ENCODE results near the gene OVOL3. TPM values are rescaled to one million over a fixed set of nuclear protein-coding genes. Genes with fewer than 3 reads are reported as not detected.

OVOL3 gene
- total and polyA plus RNA-seq, 9 donors, result not detected

- H3K9me3 ChIP-seq, result no peaks in the 10 kb centered on the region
- intact Hi-C loops (cut with DNase I), result loop anchor here in 2 of 4 donors (2.0 kb wide), 2 partner anchors 59 to 117 kb away; partner anchors contain the start of genes THAP8 (in 1 of the 2) and WDR62 (in 1 of the 2)
- TF ChIP-seq CTCF (IDR thresholded peaks at IDR 0.05) (no peak), POLR2A (IDR thresholded peaks at IDR 0.05) (no peak), EP300 (IDR thresholded peaks at IDR 0.05) (no peak)
- H3K27me3 ChIP-seq, result no peaks in the 10 kb centered on the region
- 3 to 4% (median 4%) methylated on average over 48 of the region's 48 CpGs for WGBS, 3 donors
- peak; percentile 50 to 69 (median 54) for DNase-seq
- no peaks in the 10 kb centered on the region for H3K36me3 ChIP-seq
- H3K4me3 ChIP-seq, result peak overlapping the region; percentile 64
- H3K27ac ChIP-seq, result peak overlapping the region; percentile 65 to 82
- peaks cover 12% of the 10 kb centered on the region for H3K4me1 ChIP-seq (ENCODE audit: insufficient read depth)
These were observed 3.2 kb downstream of the OVOL3 start for GRCh38 chr19:36113894-36114720.

- H3K27me3 ChIP-seq, result no peaks in the 10 kb centered on the region
- peak; percentile 99 to 100 (median 99) for DNase-seq
- no peaks in the 10 kb centered on the region for H3K36me3 ChIP-seq
- peak within 1 kb of the TSS; percentile 64 for H3K4me3 ChIP-seq
- peaks cover 12% of the 10 kb centered on the region for H3K4me1 ChIP-seq (ENCODE audit: insufficient read depth)
- H3K9me3 ChIP-seq, result no peaks in the 10 kb centered on the region
- 0 to 1% (median 0%) methylated on average over 54 to 60 of the region's 60 CpGs for WGBS, 3 donors
- intact Hi-C loops (cut with DNase I), result loop anchor here in 2 of 4 donors (2.0 kb wide), 2 partner anchors 60 to 118 kb away; partner anchors contain the start of genes THAP8 (in 1 of the 2) and WDR62 (in 1 of the 2)
- TF ChIP-seq POLR2A (IDR thresholded peaks at IDR 0.05), result peak; percentile 82
- no peak for TF ChIP-seq EP300 (IDR thresholded peaks at IDR 0.05)
- TF ChIP-seq CTCF (IDR thresholded peaks at IDR 0.05), result peak in 1 of 3 donors; percentile 10
- peak within 1 kb of the TSS; percentile 65 to 82 for H3K27ac ChIP-seq
These were observed 3.9 kb downstream of the OVOL3 start, which contains the start of gene POLR2I for GRCh38 chr19:36114721-36115452. Gene POLR2I, minus strand, starts transcription at chr19:36114875. Its CDS starts 19 bp downstream, at chr19:36114856.

- H3K9me3 ChIP-seq, result no peaks in the 10 kb centered on the region
- 2 to 5% (median 2%) methylated on average over 52 to 59 of the region's 59 CpGs for WGBS, 3 donors
- peak within 1 kb of the TSS; percentile 65 to 82 for H3K27ac ChIP-seq
- H3K36me3 ChIP-seq, result no peaks in the 10 kb centered on the region
- TF ChIP-seq POLR2A (IDR thresholded peaks at IDR 0.05), result peak; percentile 39
- TF ChIP-seq CTCF (IDR thresholded peaks at IDR 0.05), result no peak
- H3K27me3 ChIP-seq, result no peaks in the 10 kb centered on the region
- intact Hi-C loops (cut with DNase I), result loop anchor here in 2 of 4 donors (2.0 kb wide), 2 partner anchors 61 to 119 kb away; partner anchors contain the start of genes THAP8 (in 1 of the 2) and WDR62 (in 1 of the 2)
- peak in 1 of 5 donors; percentile 34 for DNase-seq
- H3K4me3 ChIP-seq, result peak within 1 kb of the TSS; percentile 64
- peaks cover 12% of the 10 kb centered on the region for H3K4me1 ChIP-seq (ENCODE audit: insufficient read depth)
These were observed 4.8 kb downstream of the OVOL3 start, which contains the start of gene TBCB for GRCh38 chr19:36115453-36116343. Gene TBCB, plus strand, starts transcription at chr19:36115468. Its CDS starts 93 bp downstream, at chr19:36115561.
